ENCODE data around the gene PATZ1.

- TF ChIP-seq CTCF (conservative IDR thresholded peaks at IDR 0.05) (no peak), ZFX (IDR thresholded peaks at IDR 0.05) (no peak)
Observed at GRCh38 chr22:31337178-31337577, 9.0 kb downstream of the PATZ1 start.
